ENCODE measurements around the gene RPS16.

DNA sequence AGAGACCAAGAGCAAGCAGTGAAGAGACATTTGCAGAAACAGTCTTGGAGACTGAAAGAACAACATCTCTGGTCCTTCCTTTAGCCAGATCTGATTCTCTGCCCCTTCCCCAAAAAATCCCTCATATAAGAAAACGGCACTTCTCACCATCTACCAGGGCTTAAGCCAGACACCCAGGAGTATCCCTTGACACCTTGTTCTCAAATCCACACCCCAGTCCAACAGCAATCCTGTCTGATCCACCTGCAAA, 25.0 kb downstream of the RPS16 start:
- TF ChIP-seq NFIC (IDR thresholded peaks at IDR 0.05) (no peak), TEAD4 (IDR thresholded peaks at IDR 0.05) (no peak), EGR1 (IDR thresholded peaks at IDR 0.05) (no peak), CEBPB (IDR thresholded peaks at IDR 0.05) (no peak), CREB1 (IDR thresholded peaks at IDR 0.05; ENCODE audit: low read depth) (no peak), ZBTB7A (IDR thresholded peaks at IDR 0.05; ENCODE audit: low read depth) (no peak), YY1 (IDR thresholded peaks at IDR 0.05; ENCODE audit: low read depth) (no peak), TAF1 (IDR thresholded peaks at IDR 0.05; ENCODE audit: low read depth) (no peak), EP300 (IDR thresholded peaks at IDR 0.05; ENCODE audit: borderline replicate concordance) (no peak), FOXM1 (IDR thresholded peaks at IDR 0.05; ENCODE audit: borderline replicate concordance, low read depth) (no peak)
- TF ChIP-seq, protein P1, sequence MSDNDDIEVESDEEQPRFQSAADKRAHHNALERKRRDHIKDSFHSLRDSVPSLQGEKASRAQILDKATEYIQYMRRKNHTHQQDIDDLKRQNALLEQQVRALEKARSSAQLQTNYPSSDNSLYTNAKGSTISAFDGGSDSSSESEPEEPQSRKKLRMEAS (IDR thresholded peaks at IDR 0.05) = no peak
- TF ChIP-seq, protein P2, sequence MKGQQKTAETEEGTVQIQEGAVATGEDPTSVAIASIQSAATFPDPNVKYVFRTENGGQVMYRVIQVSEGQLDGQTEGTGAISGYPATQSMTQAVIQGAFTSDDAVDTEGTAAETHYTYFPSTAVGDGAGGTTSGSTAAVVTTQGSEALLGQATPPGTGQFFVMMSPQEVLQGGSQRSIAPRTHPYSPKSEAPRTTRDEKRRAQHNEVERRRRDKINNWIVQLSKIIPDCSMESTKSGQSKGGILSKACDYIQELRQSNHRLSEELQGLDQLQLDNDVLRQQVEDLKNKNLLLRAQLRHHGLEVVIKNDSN (IDR thresholded peaks at IDR 0.05) = no peak
- TF ChIP-seq, protein P3, sequence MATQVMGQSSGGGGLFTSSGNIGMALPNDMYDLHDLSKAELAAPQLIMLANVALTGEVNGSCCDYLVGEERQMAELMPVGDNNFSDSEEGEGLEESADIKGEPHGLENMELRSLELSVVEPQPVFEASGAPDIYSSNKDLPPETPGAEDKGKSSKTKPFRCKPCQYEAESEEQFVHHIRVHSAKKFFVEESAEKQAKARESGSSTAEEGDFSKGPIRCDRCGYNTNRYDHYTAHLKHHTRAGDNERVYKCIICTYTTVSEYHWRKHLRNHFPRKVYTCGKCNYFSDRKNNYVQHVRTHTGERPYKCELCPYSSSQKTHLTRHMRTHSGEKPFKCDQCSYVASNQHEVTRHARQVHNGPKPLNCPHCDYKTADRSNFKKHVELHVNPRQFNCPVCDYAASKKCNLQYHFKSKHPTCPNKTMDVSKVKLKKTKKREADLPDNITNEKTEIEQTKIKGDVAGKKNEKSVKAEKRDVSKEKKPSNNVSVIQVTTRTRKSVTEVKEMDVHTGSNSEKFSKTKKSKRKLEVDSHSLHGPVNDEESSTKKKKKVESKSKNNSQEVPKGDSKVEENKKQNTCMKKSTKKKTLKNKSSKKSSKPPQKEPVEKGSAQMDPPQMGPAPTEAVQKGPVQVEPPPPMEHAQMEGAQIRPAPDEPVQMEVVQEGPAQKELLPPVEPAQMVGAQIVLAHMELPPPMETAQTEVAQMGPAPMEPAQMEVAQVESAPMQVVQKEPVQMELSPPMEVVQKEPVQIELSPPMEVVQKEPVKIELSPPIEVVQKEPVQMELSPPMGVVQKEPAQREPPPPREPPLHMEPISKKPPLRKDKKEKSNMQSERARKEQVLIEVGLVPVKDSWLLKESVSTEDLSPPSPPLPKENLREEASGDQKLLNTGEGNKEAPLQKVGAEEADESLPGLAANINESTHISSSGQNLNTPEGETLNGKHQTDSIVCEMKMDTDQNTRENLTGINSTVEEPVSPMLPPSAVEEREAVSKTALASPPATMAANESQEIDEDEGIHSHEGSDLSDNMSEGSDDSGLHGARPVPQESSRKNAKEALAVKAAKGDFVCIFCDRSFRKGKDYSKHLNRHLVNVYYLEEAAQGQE (IDR thresholded peaks at IDR 0.05; ENCODE audit: low read depth) = no peak
